ENCODE results near the gene TLE3. TPM values are rescaled to one million over a fixed set of nuclear protein-coding genes. Genes with fewer than 3 reads are reported as not detected.

Gene TLE3
- total RNA-seq (10 to 100 TPM; 73.1 to 76.5 TPM), polyA plus RNA-seq (19.4 TPM)

- no peaks in the 10 kb centered on the region for H3K27me3 ChIP-seq (ENCODE audit: insufficient read depth, low read length, poor library complexity, severe bottlenecking)
These were observed at the start of gene TLE3 for GRCh38 chr15:70097321-70098152. Gene TLE3 (minus strand): TSS chr15:70097917. CDS start chr15:70096798, 1,119 bp downstream.

GRCh38 chr15:70147178-70147760 lies 49.6 kb upstream of the TLE3 start:
- no peak for DNase-seq
- Histone ChIP-seq H3K27ac (ENCODE audit: low read depth, low read length) (no peak overlapping the region), H3K27me3 (ENCODE audit: insufficient read depth, low read length, poor library complexity, severe bottlenecking) (no peaks in the 10 kb centered on the region), H3K4me3 (ENCODE audit: low read length) (no peak overlapping the region), H3K9me3 (ENCODE audit: low read length) (no peaks in the 10 kb centered on the region), H3K36me3 (ENCODE audit: insufficient read depth, low read length) (no peaks in the 10 kb centered on the region), H3K4me1 (ENCODE audit: insufficient read depth, low read length) (no peaks in the 10 kb centered on the region)
- Mint-ChIP-seq H3K4me3 (no peak overlapping the region), H3K27me3 (peaks cover 10 to 18% of the 10 kb centered on the region in 2 donors), H3K27ac (no peak overlapping the region), H3K36me3 (no peaks in the 10 kb centered on the region), H3K4me1 (peaks cover 4 to 11% (median 10%) of the 10 kb centered on the region in 3 donors), H3K9me3 (peaks cover 0 to 3% (median 0%) of the 10 kb centered on the region in 5 donors)
- POLR2A ChIA-PET: no interaction called here
- CTCF ChIA-PET: no interaction called here

More at GRCh38 chr15:70097321-70098152, at the start of gene TLE3:
- H3K36me3 Mint-ChIP-seq: peaks cover 0 to 40% (median 4%) of the 10 kb centered on the region in 3 donors
- peaks cover 48 to 64% (median 55%) of the 10 kb centered on the region in 3 donors for H3K4me1 Mint-ChIP-seq
- peaks cover 4 to 21% of the 10 kb centered on the region in 2 donors for H3K27me3 Mint-ChIP-seq
- Histone ChIP-seq H3K9me3 (ENCODE audit: low read length) (no peaks in the 10 kb centered on the region), H3K4me3 (ENCODE audit: low read length) (peak within 1 kb of the TSS; percentile 86), H3K27ac (ENCODE audit: low read depth, low read length) (peak within 1 kb of the TSS; percentile 85), H3K36me3 (ENCODE audit: insufficient read depth, low read length) (no peaks in the 10 kb centered on the region), H3K4me1 (ENCODE audit: insufficient read depth, low read length) (peaks cover 62% of the 10 kb centered on the region)
- peaks cover 0 to 3% (median 0%) of the 10 kb centered on the region in 5 donors for H3K9me3 Mint-ChIP-seq
- ChIA-PET CTCF (interaction anchor here (0.7 to 2.0 kb wide), 16 partner anchors 18 to 619 kb away, joined by 3 to 7 read pairs (median 4); no protein-coding TSS in a partner anchor), POLR2A (interaction anchor here (0.6 to 3.0 kb wide), 17 partner anchors 38 to 644 kb away, joined by 3 to 14 read pairs (median 8); partner anchors contain the start of gene RPLP1)
- DNase-seq: peak; percentile 94 to 99 (median 97)
- peak within 1 kb of the TSS; percentile 95 to 100 (median 98) for H3K4me3 Mint-ChIP-seq
- H3K27ac Mint-ChIP-seq: peak within 1 kb of the TSS; percentile 90 to 100 (median 98)

DNA sequence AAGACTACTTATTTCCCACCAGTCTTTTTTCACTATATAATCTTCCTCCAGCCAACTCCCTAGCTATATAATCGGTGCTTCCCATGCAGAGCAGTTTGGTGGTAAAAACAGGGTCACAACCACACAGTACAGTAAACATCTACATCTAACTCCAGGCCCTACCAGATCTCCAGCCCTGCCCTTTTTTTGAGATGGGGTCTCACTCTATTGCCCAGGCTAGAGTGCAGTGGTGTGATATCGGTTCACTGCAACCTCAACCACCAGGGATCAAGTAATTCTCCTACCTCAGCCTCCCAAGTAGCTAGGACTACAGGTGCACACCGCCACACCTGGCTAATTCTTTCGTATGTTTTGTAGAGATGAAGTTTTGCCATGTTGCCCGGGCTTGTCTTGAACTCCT lies 49.1 kb upstream of the TLE3 start:
- ChIA-PET POLR2A (no interaction called here), CTCF (no interaction called here)
- Histone ChIP-seq H3K9me3 (ENCODE audit: low read length) (no peaks in the 10 kb centered on the region), H3K27ac (ENCODE audit: low read depth, low read length) (no peak overlapping the region), H3K27me3 (ENCODE audit: insufficient read depth, low read length, poor library complexity, severe bottlenecking) (no peaks in the 10 kb centered on the region), H3K4me1 (ENCODE audit: insufficient read depth, low read length) (no peaks in the 10 kb centered on the region), H3K4me3 (ENCODE audit: low read length) (no peak overlapping the region), H3K36me3 (ENCODE audit: insufficient read depth, low read length) (no peaks in the 10 kb centered on the region)
- Mint-ChIP-seq H3K36me3 (no peaks in the 10 kb centered on the region), H3K9me3 (peaks cover 0 to 3% (median 0%) of the 10 kb centered on the region in 5 donors), H3K4me1 (peaks cover 8 to 12% (median 10%) of the 10 kb centered on the region in 3 donors), H3K27ac (no peak overlapping the region), H3K4me3 (no peak overlapping the region), H3K27me3 (peaks cover 10 to 18% of the 10 kb centered on the region in 2 donors)
- DNase-seq: no peak

GRCh38 chr15:70146162-70146561 lies 48.4 kb upstream of the TLE3 start:
- Histone ChIP-seq H3K27me3 (ENCODE audit: insufficient read depth, low read length, poor library complexity, severe bottlenecking) (no peaks in the 10 kb centered on the region), H3K4me3 (ENCODE audit: low read length) (no peak overlapping the region), H3K27ac (ENCODE audit: low read depth, low read length) (no peak overlapping the region), H3K36me3 (ENCODE audit: insufficient read depth, low read length) (no peaks in the 10 kb centered on the region), H3K9me3 (ENCODE audit: low read length) (no peaks in the 10 kb centered on the region), H3K4me1 (ENCODE audit: insufficient read depth, low read length) (peaks cover 4% of the 10 kb centered on the region)
- peaks cover 0 to 3% (median 0%) of the 10 kb centered on the region in 5 donors for H3K9me3 Mint-ChIP-seq
- H3K27me3 Mint-ChIP-seq: peaks cover 10 to 19% of the 10 kb centered on the region in 2 donors
- ChIA-PET CTCF (no interaction called here), POLR2A (no interaction called here)
- no peak overlapping the region for H3K27ac Mint-ChIP-seq
- DNase-seq: no peak
- H3K4me1 Mint-ChIP-seq: peaks cover 11 to 19% (median 17%) of the 10 kb centered on the region in 3 donors
- H3K36me3 Mint-ChIP-seq: no peaks in the 10 kb centered on the region
- no peak overlapping the region for H3K4me3 Mint-ChIP-seq

DNA sequence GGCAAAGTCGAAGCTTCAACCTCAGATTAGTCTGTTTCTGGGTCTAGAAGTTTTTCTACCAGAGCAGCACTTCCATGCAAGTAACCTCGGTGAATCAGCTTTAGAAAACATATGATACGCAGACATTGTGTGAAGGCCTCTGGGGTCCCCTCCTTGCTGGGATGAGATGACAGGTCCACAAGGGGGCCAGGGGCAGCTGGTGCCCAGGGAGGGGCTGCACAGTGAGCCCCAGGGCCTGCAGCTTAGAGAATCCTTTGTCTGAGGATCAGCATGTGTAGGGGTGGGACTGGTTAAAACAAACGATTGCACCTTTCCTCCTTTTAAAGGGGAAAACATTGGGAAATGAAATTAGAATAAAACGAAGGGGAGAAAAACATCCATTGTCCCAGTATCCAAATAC lies 47.5 kb upstream of the TLE3 start:
- Mint-ChIP-seq H3K9me3 (peaks cover 0 to 3% (median 0%) of the 10 kb centered on the region in 5 donors), H3K27me3 (peaks cover 13 to 24% of the 10 kb centered on the region in 2 donors), H3K4me3 (no peak overlapping the region), H3K4me1 (peaks cover 19 to 28% (median 26%) of the 10 kb centered on the region in 3 donors), H3K36me3 (no peaks in the 10 kb centered on the region), H3K27ac (no peak overlapping the region)
- Histone ChIP-seq H3K36me3 (ENCODE audit: insufficient read depth, low read length) (no peaks in the 10 kb centered on the region), H3K9me3 (ENCODE audit: low read length) (no peaks in the 10 kb centered on the region), H3K27me3 (ENCODE audit: insufficient read depth, low read length, poor library complexity, severe bottlenecking) (no peaks in the 10 kb centered on the region), H3K27ac (ENCODE audit: low read depth, low read length) (no peak overlapping the region), H3K4me3 (ENCODE audit: low read length) (no peak overlapping the region), H3K4me1 (ENCODE audit: insufficient read depth, low read length) (peaks cover 13% of the 10 kb centered on the region)
- CTCF ChIA-PET: no interaction called here
- no peak for DNase-seq
- POLR2A ChIA-PET: no interaction called here

DNA sequence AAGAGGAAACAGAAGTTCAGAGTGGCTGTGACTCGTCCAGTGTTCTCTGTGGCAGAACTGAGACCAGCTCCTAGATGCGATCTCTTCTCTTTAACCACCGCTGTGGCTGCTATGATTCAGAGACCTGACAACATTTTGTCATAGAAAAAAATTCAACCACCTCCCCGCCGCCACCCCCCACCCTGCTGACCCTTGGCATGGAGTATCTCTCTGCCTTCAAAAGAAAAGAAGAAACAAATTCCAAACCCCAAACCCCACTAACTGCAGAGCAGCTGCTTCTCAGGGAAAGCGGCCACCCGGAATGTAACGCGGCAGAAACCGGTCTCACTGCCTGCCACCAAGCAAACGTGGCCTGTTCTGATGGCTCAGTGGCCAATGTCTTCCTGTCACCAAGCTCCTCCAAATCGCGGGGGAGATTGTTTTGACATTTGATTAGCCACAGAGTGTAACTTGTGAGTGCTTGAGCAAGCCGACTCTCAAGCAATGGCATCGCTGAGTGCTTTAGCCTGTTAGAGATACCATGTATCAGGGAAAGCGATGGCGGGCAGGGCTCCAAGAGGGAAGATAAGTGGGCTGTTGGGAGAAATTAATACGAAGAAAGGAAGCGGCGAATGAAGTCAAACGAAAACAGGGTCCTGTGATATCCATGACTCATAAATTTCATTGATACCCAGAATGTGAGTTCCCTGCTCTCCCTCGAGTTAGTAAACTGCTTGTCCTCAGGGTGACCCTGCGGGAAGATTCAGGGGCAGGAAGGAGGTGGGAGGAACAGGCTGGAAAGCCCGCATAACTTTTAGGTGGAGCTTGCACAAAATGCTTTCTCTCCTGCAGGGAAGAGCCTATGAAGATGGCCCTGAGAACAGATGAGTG lies 44.8 kb upstream of the TLE3 start:
- ChIA-PET POLR2A (no interaction called here), CTCF (no interaction called here)
- Histone ChIP-seq H3K9me3 (ENCODE audit: low read length) (no peaks in the 10 kb centered on the region), H3K27ac (ENCODE audit: low read depth, low read length) (no peak overlapping the region), H3K36me3 (ENCODE audit: insufficient read depth, low read length) (no peaks in the 10 kb centered on the region), H3K4me1 (ENCODE audit: insufficient read depth, low read length) (peaks cover 22% of the 10 kb centered on the region), H3K27me3 (ENCODE audit: insufficient read depth, low read length, poor library complexity, severe bottlenecking) (no peaks in the 10 kb centered on the region), H3K4me3 (ENCODE audit: low read length) (no peak overlapping the region)
- H3K27ac Mint-ChIP-seq: peak overlapping the region in 3 of 8 donors; percentile 16 to 82 (median 23)
- peaks cover 23 to 34% (median 33%) of the 10 kb centered on the region in 3 donors for H3K4me1 Mint-ChIP-seq
- no peaks in the 10 kb centered on the region for H3K36me3 Mint-ChIP-seq
- peaks cover 13 to 19% of the 10 kb centered on the region in 2 donors for H3K27me3 Mint-ChIP-seq
- H3K9me3 Mint-ChIP-seq: peaks cover 0 to 3% (median 0%) of the 10 kb centered on the region in 5 donors
- no peak for DNase-seq
- H3K4me3 Mint-ChIP-seq: peak overlapping the region in 2 of 7 donors; percentile 3 to 12

DNA sequence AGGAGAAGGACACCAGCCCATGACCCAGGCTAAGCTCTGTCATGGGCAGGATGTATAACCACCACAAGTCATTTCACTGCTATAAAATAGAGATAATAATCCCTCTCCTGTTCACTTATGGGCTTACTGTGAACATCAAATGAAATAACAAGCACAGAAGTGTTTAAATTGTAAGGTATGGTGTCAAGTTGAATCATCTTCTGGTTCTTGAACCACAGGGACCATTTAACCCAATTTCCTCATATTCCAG lies 44.3 kb upstream of the TLE3 start:
- Histone ChIP-seq H3K4me3 (ENCODE audit: low read length) (no peak overlapping the region), H3K27ac (ENCODE audit: low read depth, low read length) (no peak overlapping the region), H3K9me3 (ENCODE audit: low read length) (no peaks in the 10 kb centered on the region), H3K36me3 (ENCODE audit: insufficient read depth, low read length) (no peaks in the 10 kb centered on the region), H3K27me3 (ENCODE audit: insufficient read depth, low read length, poor library complexity, severe bottlenecking) (no peaks in the 10 kb centered on the region), H3K4me1 (ENCODE audit: insufficient read depth, low read length) (peaks cover 22% of the 10 kb centered on the region)
- ChIA-PET CTCF (no interaction called here), POLR2A (no interaction called here)
- no peak for DNase-seq
- Mint-ChIP-seq H3K4me1 (peaks cover 23 to 34% (median 33%) of the 10 kb centered on the region in 3 donors), H3K27me3 (peaks cover 13 to 17% of the 10 kb centered on the region in 2 donors), H3K4me3 (peak overlapping the region in 3 of 7 donors; percentile 3 to 39 (median 9)), H3K36me3 (no peaks in the 10 kb centered on the region), H3K27ac (peak overlapping the region in 2 of 8 donors; percentile 16 to 23), H3K9me3 (peaks cover 0 to 3% (median 0%) of the 10 kb centered on the region in 5 donors)
